ENCODE results near the gene RAB41.
"Not testable (repeated sequence)": the region's sequence is repeated elsewhere in the genome, so short reads cannot be mapped to it uniquely, and the experiment has no call there.

GRCh38 chrX:70274029-70274428 lies 7.9 kb upstream of the RAB41 start:
- TF ChIP-seq CTCF (IDR thresholded peaks at IDR 0.05; ENCODE audit: low read depth, low read length); EZH2phosphoT487 (IDR thresholded peaks at IDR 0.05; ENCODE audit: low read depth): not testable (repeated sequence)
